Hypothalamus (tissue), 51 donors: Measurements from ENCODE around the gene ECEL1.
A peak's percentile ranks its signal among the peaks of the same experiment; 100 is the strongest.
"Not testable (repeated sequence)": the region's sequence is repeated elsewhere in the genome, so short reads cannot be mapped to it uniquely, and the experiment has no call there.

ENCODE experiments used
- DNase-seq, 51 donors: peaks; one replicate each; lab custom pipeline; 2025; lab: John Stamatoyannopoulos, UW

The ECEL1 gene

GRCh38 chr2:232444409-232445148, 43.1 kb downstream of the ECEL1 start:
- DNase-seq: peak in 5 of 51 donors; percentile 7 to 31 (median 11)

- DNase-seq: not testable (repeated sequence)
Observed at GRCh38 chr2:232443669-232444408, 43.8 kb downstream of the ECEL1 start.

GRCh38 chr2:232443047-232443446, 44.6 kb downstream of the ECEL1 start:
- DNase-seq: not testable (repeated sequence)

- DNase-seq: not testable (repeated sequence)
Observed at GRCh38 chr2:232442431-232442830, 45.2 kb downstream of the ECEL1 start.

- DNase-seq: not testable (repeated sequence)
Observed at GRCh38 chr2:232441922-232442321, 45.7 kb downstream of the ECEL1 start.

- DNase-seq: no peak
Observed at GRCh38 chr2:232441147-232441651, 46.4 kb downstream of the ECEL1 start.

GRCh38 chr2:232440220-232441018, 47.2 kb downstream of the ECEL1 start:
- peak; percentile 16 to 89 (median 66) for DNase-seq

GRCh38 chr2:232439758-232440135, 47.9 kb downstream of the ECEL1 start:
- DNase-seq: no peak

- peak in 10 of 51 donors; percentile 5 to 49 (median 12) for DNase-seq
Observed at GRCh38 chr2:232438951-232439757, 48.5 kb downstream of the ECEL1 start.

- DNase-seq: no peak
Observed at GRCh38 chr2:232438091-232438490, 49.5 kb downstream of the ECEL1 start.

GRCh38 chr2:232437195-232437571, 50.5 kb downstream of the ECEL1 start:
- DNase-seq: no peak

- no peak for DNase-seq
Observed at GRCh38 chr2:232436381-232437194, 51.0 kb downstream of the ECEL1 start.

GRCh38 chr2:232435805-232436204, 51.8 kb downstream of the ECEL1 start:
- no peak for DNase-seq

GRCh38 chr2:232435375-232435648, 52.3 kb downstream of the ECEL1 start:
- DNase-seq: no peak

GRCh38 chr2:232434563-232435374, 52.9 kb downstream of the ECEL1 start:
- no peak for DNase-seq

- DNase-seq: no peak
Observed at GRCh38 chr2:232434091-232434490, 53.5 kb downstream of the ECEL1 start.

GRCh38 chr2:232433622-232434021, 54.0 kb downstream of the ECEL1 start:
- DNase-seq: not testable (repeated sequence)

- DNase-seq: no peak
Observed at GRCh38 chr2:232432598-232433184, 54.9 kb downstream of the ECEL1 start.
